Motor neuron (in vitro differentiated cells): ENCODE measurements around the gene PDE4B. TPM values are rescaled to one million over a fixed set of nuclear protein-coding genes. Genes with fewer than 3 reads are reported as not detected.
"Not testable (repeated sequence)": the region's sequence is repeated elsewhere in the genome, so short reads cannot be mapped to it uniquely, and the experiment has no call there.

Experiments used
- ATAC-seq, 8 experiments: fragments of 200-7000 bp; cut with Tn5 transposase; replicated peaks in 6 of 8; 2 replicates each; pipeline ENCODE4 v1.8.0; 2021; ENCODE audit warnings: mild to moderate bottlenecking in 8 of 8, moderate library complexity in 8 of 8
- H3K27ac ChIP-seq, 2 donors: fragments of 250-450 bp; sonication (Bioruptor Pico); 2 replicates each; pipeline ENCODE4 v1.9.0; 2021; ENCODE audit warnings: antibody characterized with exemption in 2 of 2, mild to moderate bottlenecking in 2 of 2, moderate library complexity in 1 of 2
- H3K4me1 ChIP-seq, 2 donors: fragments of 250-450 bp; sonication (Bioruptor Pico); replicated peaks in 1 of 2; 2 replicates each; pipeline ENCODE4 v1.6.1; 2021; ENCODE audit warnings: antibody characterized with exemption in 2 of 2, mild to moderate bottlenecking in 2 of 2, moderate library complexity in 1 of 2
- H3K4me3 ChIP-seq, 5 donors: fragments of 250-450 bp; sonication (Bioruptor Pico); 2 replicates each; pipeline ENCODE4 v1.9.0; 2021; ENCODE audit warnings: antibody characterized with exemption in 5 of 5, mild to moderate bottlenecking in 5 of 5, moderate library complexity in 4 of 5
- WGBS, 10 experiments: fragments of 450-650 bp; shearing (Covaris generic); methylation state at CpG; one replicate each; pipeline ENCODE4 v1.0.0; 2022; 5-methylcytosine and 5-hydroxymethylcytosine counted together
- in situ Hi-C, 9 experiments: fragments of 400-800 bp; cut with MboI; loops; one replicate each; pipeline ENCODE4 v1.15.0; 2021; ENCODE audit warnings: low sequenced_read_pairs in 9 of 9, low pct_unique_long_range_greater_than_20kb in 2 of 9; ENCODE audit not compliant: unreplicated experiment in 9 of 9
- total RNA-seq, 8 experiments: library from RNA; unstranded; fragments of 300-600 nt; gene quantifications; 2 replicates each; pipeline versions ENCODE4 v1.2.3 to v1.2.4, GENCODE V29; 2022

Gene PDE4B
- total RNA-seq, 8 experiments from 2014 or later, result 13.9 to 63.1 (median 43.3) TPM

GRCh38 chr1:66028035-66028434 is 235.3 kb downstream of the PDE4B start:
- ATAC-seq, result peak in 2 of 8 experiments; percentile 54 to 55
- Histone ChIP-seq H3K27ac (no peak overlapping the region), H3K4me1 (no peaks in the 10 kb centered on the region), H3K4me3 (no peak overlapping the region)
- in situ Hi-C loops, result no loop called here
- WGBS, 10 experiments, result 36 to 95% methylated on average over 3 of the region's 3 CpGs; no CpG with 5 or more reads in 8 of the 10 experiments

GRCh38 chr1:66033781-66034180 is 241.1 kb downstream of the PDE4B start:
- 0 to 56% (median 18%) methylated on average over 1 of the region's 1 CpG; no CpG with 5 or more reads in 1 of the 10 experiments for WGBS, 10 experiments
- Histone ChIP-seq H3K4me1 (no peaks in the 10 kb centered on the region), H3K4me3 (no peak overlapping the region), H3K27ac (no peak overlapping the region)
- in situ Hi-C loops, result no loop called here
- peak in 3 of 8 experiments; percentile 38 to 44 (median 41) for ATAC-seq

- in situ Hi-C loops, result no loop called here
Measured at GRCh38 chr1:66035616-66036245, 243.0 kb downstream of the PDE4B start.

GRCh38 chr1:66041654-66042053 is 249.0 kb downstream of the PDE4B start:
- ATAC-seq, result peak in 3 of 8 experiments; percentile 41 to 54 (median 53)
- in situ Hi-C loops, result no loop called here
- H3K4me1 ChIP-seq, result no peaks in the 10 kb centered on the region
- H3K27ac ChIP-seq, result no peak overlapping the region
- H3K4me3 ChIP-seq, result no peak overlapping the region
- WGBS, 10 experiments, result 0 to 88% (median 67%) methylated on average over 1 of the region's 1 CpG; no CpG with 5 or more reads in 4 of the 10 experiments

More at GRCh38 chr1:66035616-66036245, 243.0 kb downstream of the PDE4B start:
- WGBS, 10 experiments, result 0 to 89% (median 27%) methylated on average over 1 of the region's 1 CpG; no CpG with 5 or more reads in 1 of the 10 experiments
- no peak overlapping the region for H3K4me3 ChIP-seq
- H3K4me1 ChIP-seq, result no peaks in the 10 kb centered on the region
- ATAC-seq, result peak in 3 of 8 experiments; percentile 82 to 94 (median 83)
- no peak overlapping the region for H3K27ac ChIP-seq

- no peaks in the 10 kb centered on the region for H3K4me1 ChIP-seq
- H3K4me3 ChIP-seq, result no peak overlapping the region
- in situ Hi-C loops, result no loop called here
- 10 to 100% (median 94%) methylated on average over 1 of the region's 1 CpG; no CpG with 5 or more reads in 3 of the 10 experiments for WGBS, 10 experiments
- no peak overlapping the region for H3K27ac ChIP-seq
- ATAC-seq, result no peak
Measured at GRCh38 chr1:66043186-66043585, 250.5 kb downstream of the PDE4B start.

- ATAC-seq, result no peak
- 0 to 100% (median 86%) methylated on average over 1 of the region's 1 CpG for WGBS, 10 experiments
- Histone ChIP-seq H3K4me1 (peaks cover 2% of the 10 kb centered on the region in 2 donors), H3K4me3 (no peak overlapping the region), H3K27ac (no peak overlapping the region)
- in situ Hi-C loops, result no loop called here
Measured at GRCh38 chr1:66044912-66045311, 252.2 kb downstream of the PDE4B start.

- 32 to 86% (median 73%) methylated on average over 3 to 4 of the region's 4 CpGs; no CpG with 5 or more reads in 1 of the 10 experiments for WGBS, 10 experiments
- in situ Hi-C loops, result no loop called here
- H3K4me1 ChIP-seq, result peaks cover 10 to 13% of the 10 kb centered on the region in 2 donors
- H3K27ac ChIP-seq, result no peak overlapping the region
- no peak for ATAC-seq
- no peak overlapping the region for H3K4me3 ChIP-seq
Measured at GRCh38 chr1:66046415-66046814, 253.7 kb downstream of the PDE4B start.

- H3K4me1 ChIP-seq, result peaks cover 10 to 13% of the 10 kb centered on the region in 2 donors
- no peak overlapping the region for H3K4me3 ChIP-seq
- in situ Hi-C loops, result no loop called here
- no peak overlapping the region for H3K27ac ChIP-seq
- WGBS, 10 experiments, result 33 to 100% (median 80%) methylated on average over 1 to 2 of the region's 2 CpGs; no CpG with 5 or more reads in 1 of the 10 experiments
- ATAC-seq, result no peak
Measured at GRCh38 chr1:66048011-66048410, 255.3 kb downstream of the PDE4B start.

- 38 to 100% (median 75%) methylated on average over 1 of the region's 1 CpG; no CpG with 5 or more reads in 1 of the 10 experiments for WGBS, 10 experiments
- peak in 5 of 8 experiments; percentile 58 to 90 (median 69) for ATAC-seq
- H3K4me1 ChIP-seq, result peaks cover 10 to 13% of the 10 kb centered on the region in 2 donors
- no peak overlapping the region for H3K4me3 ChIP-seq
- no peak overlapping the region for H3K27ac ChIP-seq
- in situ Hi-C loops, result no loop called here
Measured at GRCh38 chr1:66050123-66050522, 257.4 kb downstream of the PDE4B start.

- 28 to 91% (median 58%) methylated on average over 2 to 4 of the region's 4 CpGs; no CpG with 5 or more reads in 1 of the 10 experiments for WGBS, 10 experiments
- peak in 4 of 8 experiments; percentile 28 to 63 (median 34) for ATAC-seq
- in situ Hi-C loops, result no loop called here
- H3K4me3 ChIP-seq, result no peak overlapping the region
- H3K4me1 ChIP-seq, result peaks cover 10 to 13% of the 10 kb centered on the region in 2 donors
- no peak overlapping the region for H3K27ac ChIP-seq
Measured at GRCh38 chr1:66050633-66051032, 257.9 kb downstream of the PDE4B start.

- Histone ChIP-seq H3K4me3 (no peak overlapping the region), H3K27ac (no peak overlapping the region), H3K4me1 (peaks cover 6 to 9% of the 10 kb centered on the region in 2 donors)
- in situ Hi-C loops, result no loop called here
- no peak for ATAC-seq
- 62 to 100% (median 83%) methylated on average over 3 of the region's 3 CpGs; no CpG with 5 or more reads in 2 of the 10 experiments for WGBS, 10 experiments
Measured at GRCh38 chr1:66055092-66055491, 262.4 kb downstream of the PDE4B start.

GRCh38 chr1:66057448-66057847 is 264.8 kb downstream of the PDE4B start:
- H3K4me1 ChIP-seq, in situ Hi-C loops, H3K27ac ChIP-seq, ATAC-seq, H3K4me3 ChIP-seq: not testable (repeated sequence)
- WGBS, 10 experiments, result 7 to 89% (median 63%) methylated on average over 1 to 3 of the region's 3 CpGs

- no peaks in the 10 kb centered on the region for H3K4me1 ChIP-seq
- no peak overlapping the region for H3K27ac ChIP-seq
- no peak overlapping the region for H3K4me3 ChIP-seq
- in situ Hi-C loops, result no loop called here
- no peak for ATAC-seq
- 50 to 100% (median 86%) methylated on average over 1 to 2 of the region's 2 CpGs; no CpG with 5 or more reads in 3 of the 10 experiments for WGBS, 10 experiments
Measured at GRCh38 chr1:66058558-66058957, 265.9 kb downstream of the PDE4B start.
